NCI-H526 (cell line): Measurements from ENCODE around the gene GATAD2B.
"Not testable (repeated sequence)": the region's sequence is repeated elsewhere in the genome, so short reads cannot be mapped to it uniquely, and the experiment has no call there.

Experiments
- DNase-seq, 2 experiments: peaks; one replicate each; lab custom pipeline; 2025; lab: John Stamatoyannopoulos, UW

The GATAD2B gene

GRCh38 chr1:153778051-153778823, 144.5 kb downstream of the GATAD2B start:
- DNase-seq: no peak

- no peak for DNase-seq
Observed at GRCh38 chr1:153777648-153778047, 145.1 kb downstream of the GATAD2B start.

- no peak for DNase-seq
Observed at GRCh38 chr1:153776845-153777370, 145.9 kb downstream of the GATAD2B start.

GRCh38 chr1:153776352-153776751, 146.4 kb downstream of the GATAD2B start:
- no peak for DNase-seq

- DNase-seq: peak; percentile 92 to 98
Observed at GRCh38 chr1:153775458-153776327, 147.1 kb downstream of the GATAD2B start.

- peak; percentile 85 to 94 for DNase-seq
Observed at GRCh38 chr1:153774780-153775457, 147.9 kb downstream of the GATAD2B start, which contains the start of gene SLC27A3. SLC27A3 (plus strand) TSS chr1:153775407; CDS start chr1:153775498, 91 bp downstream.

GRCh38 chr1:153774026-153774595, 148.7 kb downstream of the GATAD2B start:
- no peak for DNase-seq

- no peak for DNase-seq
Observed at GRCh38 chr1:153773096-153773921, 149.5 kb downstream of the GATAD2B start.

- DNase-seq: peak in 1 of 2 experiments; percentile 58
Observed at GRCh38 chr1:153771841-153772593, 150.8 kb downstream of the GATAD2B start.

- no peak for DNase-seq
Observed at GRCh38 chr1:153771261-153771660, 151.5 kb downstream of the GATAD2B start.

- peak in 1 of 2 experiments; percentile 67 for DNase-seq
Observed at GRCh38 chr1:153770797-153771196, 152.0 kb downstream of the GATAD2B start.

GRCh38 chr1:153769221-153769620, 153.6 kb downstream of the GATAD2B start:
- DNase-seq: no peak

- DNase-seq: no peak
Observed at GRCh38 chr1:153768316-153769181, 154.2 kb downstream of the GATAD2B start.

GRCh38 chr1:153767519-153767918, 155.3 kb downstream of the GATAD2B start:
- no peak for DNase-seq

- not testable (repeated sequence) for DNase-seq
Observed at GRCh38 chr1:153766663-153767062, 156.1 kb downstream of the GATAD2B start.

GRCh38 chr1:153764310-153764709, 158.5 kb downstream of the GATAD2B start:
- DNase-seq: no peak

- no peak for DNase-seq
Observed at GRCh38 chr1:153763365-153764225, 159.2 kb downstream of the GATAD2B start.

GRCh38 chr1:153760440-153760839, 162.3 kb downstream of the GATAD2B start:
- no peak for DNase-seq
